Trophoblast cell (in vitro differentiated cells and primary cell): ENCODE data around the gene AP5M1.
A peak's percentile ranks its signal among the peaks of the same experiment; 100 is the strongest.
"Not testable (repeated sequence)": the region's sequence is repeated elsewhere in the genome, so short reads cannot be mapped to it uniquely, and the experiment has no call there.

Source experiments
- DNase-seq, 2 donors: peaks; one replicate each; pipeline ENCODE4 v3.0.0-alpha.2; 2016
- H2AFZ ChIP-seq: 2 replicates; pipeline ENCODE4 v1.6.1; 2013; ENCODE audit warnings: low read length, moderate library complexity, mild to moderate bottlenecking; ENCODE audit not compliant: insufficient read depth, poor library complexity
- H2AK5ac ChIP-seq: 2 replicates; pipeline ENCODE4 v1.6.1; 2013; ENCODE audit warnings: mild to moderate bottlenecking, low read length
- H2BK120ac ChIP-seq: 2 replicates; pipeline ENCODE4 v1.6.1; 2013; ENCODE audit warnings: low read length, mild to moderate bottlenecking, moderate library complexity; ENCODE audit not compliant: insufficient read depth, poor library complexity
- H2BK12ac ChIP-seq: 2 replicates; pipeline ENCODE4 v1.6.1; 2013; ENCODE audit warnings: mild to moderate bottlenecking, low read length, moderate library complexity
- H2BK5ac ChIP-seq: 2 replicates; pipeline ENCODE4 v1.6.1; 2013; ENCODE audit warnings: low read length, low read depth, moderate library complexity, mild to moderate bottlenecking; ENCODE audit not compliant: poor library complexity
- H3K14ac ChIP-seq: 2 replicates; pipeline ENCODE4 v1.6.1; 2013; ENCODE audit warnings: mild to moderate bottlenecking, low read length
- H3K18ac ChIP-seq: 2 replicates; pipeline ENCODE4 v1.6.1; 2013; ENCODE audit warnings: mild to moderate bottlenecking, low read length
- H3K23ac ChIP-seq: 2 replicates; pipeline ENCODE4 v1.6.1; 2013; ENCODE audit warnings: low read length
- H3K27ac ChIP-seq: 2 replicates; pipeline ENCODE4 v1.5.1; 2013; ENCODE audit warnings: low read depth, mild to moderate bottlenecking, inconsistent platforms, low read length, moderate library complexity
- H3K27me3 ChIP-seq: 2 replicates; pipeline ENCODE4 v1.6.1; 2013; ENCODE audit warnings: inconsistent platforms, mild to moderate bottlenecking, low read length, moderate library complexity; ENCODE audit not compliant: insufficient read depth
- H3K36me3 ChIP-seq, 2 experiments: 1 replicate in 1 of 2; 2 replicates in 1 of 2; pipeline ENCODE4 v1.6.1; 2013; ENCODE audit warnings: low read length in 2 of 2, mild to moderate bottlenecking in 2 of 2, moderate library complexity in 1 of 2; ENCODE audit not compliant: insufficient read depth in 2 of 2, control insufficient read depth in 1 of 2
- H3K4ac ChIP-seq: 2 replicates; pipeline ENCODE4 v1.6.1; 2013; ENCODE audit warnings: low read depth, mild to moderate bottlenecking, low read length, moderate library complexity
- H3K4me1 ChIP-seq, 2 experiments: 1 replicate in 1 of 2; 2 replicates in 1 of 2; pipeline ENCODE4 v1.6.1; 2013; ENCODE audit warnings: low read length in 2 of 2, mild to moderate bottlenecking in 2 of 2, moderate library complexity in 1 of 2; ENCODE audit not compliant: insufficient read depth in 2 of 2, control insufficient read depth in 1 of 2
- H3K4me2 ChIP-seq: 2 replicates; pipeline ENCODE4 v1.6.1; 2013; ENCODE audit warnings: inconsistent platforms, mild to moderate bottlenecking, low read length, moderate library complexity
- H3K4me3 ChIP-seq: 2 replicates; pipeline ENCODE4 v1.5.1; 2013; ENCODE audit warnings: mild to moderate bottlenecking, low read depth, low read length, inconsistent platforms
- H3K79me1 ChIP-seq: one replicate; pipeline ENCODE4 v1.6.1; 2013; ENCODE audit warnings: low read length
- H3K79me2 ChIP-seq: 2 replicates; pipeline ENCODE4 v1.6.1; 2013; ENCODE audit warnings: low read length, mild to moderate bottlenecking; ENCODE audit not compliant: control insufficient read depth, insufficient read depth, poor library complexity
- H3K9ac ChIP-seq: 2 replicates; pipeline ENCODE4 v1.6.1; 2013; ENCODE audit warnings: mild to moderate bottlenecking, low read length
- H3K9me3 ChIP-seq: 2 replicates; pipeline ENCODE4 v1.6.1; 2013; ENCODE audit warnings: low read depth, mild to moderate bottlenecking, control low read depth, inconsistent platforms, low read length; ENCODE audit not compliant: insufficient read depth
- H4K12ac ChIP-seq: 2 replicates; pipeline ENCODE4 v1.6.1; 2013; ENCODE audit warnings: low read depth, mild to moderate bottlenecking, low read length, moderate library complexity
- H4K8ac ChIP-seq: 2 replicates; pipeline ENCODE4 v1.6.1; 2013; ENCODE audit warnings: low read depth, mild to moderate bottlenecking, low read length, moderate library complexity
- H4K91ac ChIP-seq: one replicate; pipeline ENCODE4 v1.6.1; 2013; ENCODE audit warnings: low read depth, mild to moderate bottlenecking, low read length, moderate library complexity
- WGBS: extraction: QIAGEN DNeasy Blood & Tissue Kit; methylation state at CpG from one replicate; pipeline ENCODE4 v1.1.7; 2013; ENCODE audit warnings: missing lambda C conversion rate; ENCODE audit not compliant: insufficient read length, insufficient coverage; ENCODE audit errors: extremely low coverage; 5-methylcytosine and 5-hydroxymethylcytosine counted together

The AP5M1 gene

DNA sequence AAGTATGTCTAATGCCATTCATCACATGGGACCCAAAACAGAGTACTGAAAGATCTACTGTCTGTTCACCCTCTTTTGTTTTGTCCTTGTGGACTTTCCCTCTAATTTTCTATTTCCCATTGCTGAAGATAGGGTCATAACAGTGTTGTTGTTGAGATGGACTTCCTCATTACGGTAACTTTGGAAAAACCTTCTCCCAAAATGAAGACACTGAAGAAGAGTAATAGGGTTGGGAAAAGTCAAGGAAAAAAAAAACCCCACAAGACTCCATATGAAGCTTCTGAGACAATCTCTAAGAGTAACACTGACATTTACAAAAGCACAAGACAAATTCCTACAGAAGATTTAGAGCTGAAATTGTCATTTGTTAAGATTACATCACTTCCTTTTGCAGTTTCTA is 36.8 kb upstream of the AP5M1 start:
- Histone ChIP-seq H3K27ac (no peak overlapping the region), H4K12ac (no peak overlapping the region), H2AFZ (no peak overlapping the region), H3K23ac (no peak overlapping the region), H2BK120ac (no peak overlapping the region), H3K4me2 (no peak overlapping the region), H3K27me3 (no peaks in the 10 kb centered on the region), H2AK5ac (no peak overlapping the region), H3K4me1 (no peaks in the 10 kb centered on the region), H3K4me3 (no peak overlapping the region), H3K4ac (no peak overlapping the region), H2BK5ac (no peak overlapping the region), H4K91ac (no peak overlapping the region), H3K79me2 (no peaks in the 10 kb centered on the region), H3K18ac (no peak overlapping the region), H3K9ac (no peak overlapping the region), H3K36me3 (peaks cover 8 to 10% of the 10 kb centered on the region in 2 experiments), H4K8ac (no peak overlapping the region), H2BK12ac (no peak overlapping the region), H3K79me1 (no peaks in the 10 kb centered on the region), H3K14ac (no peak overlapping the region), H3K9me3 (no peaks in the 10 kb centered on the region)
- no peak for DNase-seq
- no CpG with 5 or more reads among the region's 1 CpG for WGBS

DNA sequence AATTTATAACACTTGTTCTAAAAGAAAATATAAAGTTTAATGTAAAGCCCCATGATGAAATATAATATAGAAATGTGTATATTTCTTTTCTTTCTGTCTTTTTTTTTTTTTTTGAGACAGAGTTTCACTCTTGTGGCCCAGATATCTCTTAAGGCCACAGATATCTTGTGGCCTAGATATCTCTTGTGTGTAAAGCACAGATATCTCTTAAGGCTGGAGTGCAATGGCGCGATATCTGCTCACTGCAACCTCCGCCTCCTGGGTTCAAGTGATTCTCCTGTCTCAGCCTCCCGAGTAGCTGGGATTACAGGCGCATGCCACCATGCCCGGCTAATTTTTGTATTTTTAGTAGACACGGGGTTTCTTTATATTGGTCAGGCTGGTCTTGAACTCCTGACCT is 28.7 kb upstream of the AP5M1 start:
- not testable (repeated sequence) for H3K79me1 ChIP-seq, H3K9me3 ChIP-seq, H4K8ac ChIP-seq, H3K36me3 ChIP-seq, H2BK120ac ChIP-seq, H3K4me3 ChIP-seq, H3K4me2 ChIP-seq, DNase-seq, H3K79me2 ChIP-seq, H3K9ac ChIP-seq, H3K4me1 ChIP-seq, H3K27me3 ChIP-seq, H4K12ac ChIP-seq, H2BK12ac ChIP-seq, H3K23ac ChIP-seq, H3K18ac ChIP-seq, H3K27ac ChIP-seq, H3K14ac ChIP-seq, H2AK5ac ChIP-seq, H2BK5ac ChIP-seq, H2AFZ ChIP-seq, H3K4ac ChIP-seq, H4K91ac ChIP-seq
- WGBS: no CpG with 5 or more reads among the region's 7 CpGs

DNA sequence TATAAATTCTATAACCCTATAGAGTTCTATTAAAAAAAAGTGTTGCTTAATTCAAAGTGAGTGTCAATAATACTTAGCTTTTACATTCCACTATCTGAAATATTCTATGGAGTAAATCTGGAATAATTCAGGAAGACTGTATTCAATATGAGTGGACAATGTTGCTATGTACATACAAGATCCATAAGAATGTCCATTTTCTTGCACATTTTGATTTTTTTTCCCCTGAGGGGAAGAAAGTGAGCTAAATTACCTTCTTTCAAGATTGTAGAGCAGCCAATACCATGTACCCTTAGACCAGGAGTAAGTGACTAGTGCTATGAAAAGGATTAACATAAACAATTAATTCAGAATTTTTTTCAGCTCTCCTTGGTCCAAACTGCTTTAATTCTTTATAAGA is 25.5 kb upstream of the AP5M1 start:
- Histone ChIP-seq H2BK5ac (no peak overlapping the region), H3K4ac (no peak overlapping the region), H3K4me2 (no peak overlapping the region), H3K14ac (no peak overlapping the region), H4K91ac (no peak overlapping the region), H2AFZ (no peak overlapping the region), H2BK12ac (no peak overlapping the region), H3K23ac (no peak overlapping the region), H4K12ac (no peak overlapping the region), H2BK120ac (no peak overlapping the region), H3K27me3 (no peaks in the 10 kb centered on the region), H3K36me3 (peaks cover 3 to 5% of the 10 kb centered on the region in 2 experiments), H3K9ac (no peak overlapping the region), H3K4me3 (no peak overlapping the region), H3K79me2 (no peaks in the 10 kb centered on the region), H3K79me1 (no peaks in the 10 kb centered on the region), H2AK5ac (no peak overlapping the region), H3K18ac (no peak overlapping the region), H3K4me1 (no peaks in the 10 kb centered on the region), H3K27ac (no peak overlapping the region), H4K8ac (no peak overlapping the region), H3K9me3 (no peaks in the 10 kb centered on the region)
- DNase-seq: no peak

DNA sequence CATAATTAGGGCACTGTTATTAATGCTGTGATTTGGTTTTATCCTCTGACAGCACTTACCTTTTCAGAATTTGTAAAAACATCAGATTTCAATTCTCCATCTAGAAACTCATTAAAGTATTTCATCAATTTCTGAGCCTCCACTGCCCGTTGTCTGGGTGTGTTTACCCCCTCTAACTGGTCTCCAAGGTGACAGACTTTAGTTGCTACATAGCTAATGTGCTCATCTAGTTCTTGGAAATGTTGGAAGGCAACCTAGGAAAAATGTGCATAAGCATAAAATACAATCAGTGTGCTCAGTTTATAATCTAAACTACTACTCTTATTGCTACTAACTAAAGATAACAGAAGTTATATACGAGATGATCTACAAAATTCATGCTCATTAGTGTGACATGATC is 24.7 kb upstream of the AP5M1 start:
- no peak overlapping the region for H3K4ac ChIP-seq
- H2AK5ac ChIP-seq: no peak overlapping the region
- H2BK5ac ChIP-seq: no peak overlapping the region
- no peak overlapping the region for H3K4me3 ChIP-seq
- no peak overlapping the region for H3K14ac ChIP-seq
- H4K91ac ChIP-seq: no peak overlapping the region
- H3K79me2 ChIP-seq: no peaks in the 10 kb centered on the region
- H3K23ac ChIP-seq: no peak overlapping the region
- H3K27ac ChIP-seq: no peak overlapping the region
- no peak overlapping the region for H4K8ac ChIP-seq
- no CpG with 5 or more reads among the region's 2 CpGs for WGBS
- no peak overlapping the region for H2BK12ac ChIP-seq
- H3K9me3 ChIP-seq: no peaks in the 10 kb centered on the region
- no peak overlapping the region for H2AFZ ChIP-seq
- peaks cover 3 to 5% of the 10 kb centered on the region in 2 experiments for H3K36me3 ChIP-seq
- no peak overlapping the region for H2BK120ac ChIP-seq
- no peak overlapping the region for H3K18ac ChIP-seq
- H3K27me3 ChIP-seq: no peaks in the 10 kb centered on the region
- H3K9ac ChIP-seq: no peak overlapping the region
- no peaks in the 10 kb centered on the region for H3K79me1 ChIP-seq
- no peak overlapping the region for H3K4me2 ChIP-seq
- H3K4me1 ChIP-seq: no peaks in the 10 kb centered on the region
- no peak overlapping the region for H4K12ac ChIP-seq
- DNase-seq: peak; percentile 5 to 39
